GM19043 (cell line): Measurements from ENCODE around the gene SLC23A1.
"Not testable (repeated sequence)": the region's sequence is repeated elsewhere in the genome, so short reads cannot be mapped to it uniquely, and the experiment has no call there.

Experiments used
- ATAC-seq: cut with Tn5 transposase; IDR thresholded peaks from one replicate; pipeline ENCODE4 v1.9.1; 2021; ENCODE audit warnings: low read depth; ENCODE audit not compliant: unreplicated experiment

SLC23A1 gene

GRCh38 chr5:139390639-139391569 lies 7.8 kb upstream of the SLC23A1 start:
- ATAC-seq: no peak

- peak; percentile 40 for ATAC-seq
Measured at GRCh38 chr5:139389701-139390638, 6.9 kb upstream of the SLC23A1 start, which contains the start of gene MZB1. Gene MZB1 (minus strand): TSS chr5:139389913. CDS start chr5:139389856, 57 bp downstream.

GRCh38 chr5:139388198-139388821 lies 5.2 kb upstream of the SLC23A1 start:
- ATAC-seq: no peak

GRCh38 chr5:139387611-139388197 lies 4.6 kb upstream of the SLC23A1 start:
- no peak for ATAC-seq

- ATAC-seq: not testable (repeated sequence)
Measured at GRCh38 chr5:139386956-139387355, 3.9 kb upstream of the SLC23A1 start.

GRCh38 chr5:139386050-139386438 lies 2.9 kb upstream of the SLC23A1 start:
- no peak for ATAC-seq

- ATAC-seq: no peak
Measured at GRCh38 chr5:139385061-139386049, 2.3 kb upstream of the SLC23A1 start.

GRCh38 chr5:139384591-139385051 lies 1.5 kb upstream of the SLC23A1 start:
- no peak for ATAC-seq

- ATAC-seq: no peak
Measured at GRCh38 chr5:139383993-139384590, 995 bp upstream of the SLC23A1 start.

- no peak for ATAC-seq
Measured at GRCh38 chr5:139382807-139383206, 290 bp downstream of the SLC23A1 start.

GRCh38 chr5:139381837-139382761 lies 998 bp downstream of the SLC23A1 start:
- no peak for ATAC-seq

- no peak for ATAC-seq
Measured at GRCh38 chr5:139379626-139380449, 3.3 kb downstream of the SLC23A1 start.

- no peak for ATAC-seq
Measured at GRCh38 chr5:139378941-139379361, 4.1 kb downstream of the SLC23A1 start.

- ATAC-seq: no peak
Measured at GRCh38 chr5:139378101-139378825, 4.8 kb downstream of the SLC23A1 start.

- ATAC-seq: no peak
Measured at GRCh38 chr5:139377226-139377625, 5.9 kb downstream of the SLC23A1 start.

- no peak for ATAC-seq
Measured at GRCh38 chr5:139376364-139376763, 6.7 kb downstream of the SLC23A1 start.
